A673 (cell line): ENCODE measurements around the gene PITX3.

Experiments
- CTCF ChIP-seq: fragments of 300-800, 200-600 bp; sonication (generic); conservative IDR thresholded peaks from 2 replicates; pipeline ENCODE4 v1.5.1; 2017; ENCODE audit warnings: low read depth, mild to moderate bottlenecking, antibody characterized with exemption, low read length, moderate library complexity, mixed read lengths
- EZH2 ChIP-seq: fragments of 200-600 bp; sonication (generic); IDR thresholded peaks from 2 replicates; pipeline ENCODE4 v1.6.1; 2017; ENCODE audit warnings: borderline replicate concordance, low read depth, mild to moderate bottlenecking, mixed read lengths, antibody characterized with exemption, low read length; ENCODE audit not compliant: poor library complexity, severe bottlenecking

GRCh38 chr10:102243309-102243708, 2.0 kb upstream of the PITX3 start:
- no peak for TF ChIP-seq CTCF
- no peak for TF ChIP-seq EZH2
